Umbilical cord (tissue), 2 donors: ENCODE results near the gene RAPGEF5. TPM values are rescaled to one million over a fixed set of nuclear protein-coding genes. Genes with fewer than 3 reads are reported as not detected.

Experiments used
- DNase-seq: peaks from one replicate; pipeline ENCODE4 v3.0.0-alpha.2; 2015; ENCODE audit warnings: low spot score
- total RNA-seq: library from RNA; depleted of rRNA; stranded (reverse); fragments of >200 nt; gene quantifications from one replicate; pipeline ENCODE4 v1.2.3, GENCODE V29; 2014; ENCODE audit warnings: low replicate concordance; ENCODE audit not compliant: insufficient read depth

The RAPGEF5 gene, protein sequence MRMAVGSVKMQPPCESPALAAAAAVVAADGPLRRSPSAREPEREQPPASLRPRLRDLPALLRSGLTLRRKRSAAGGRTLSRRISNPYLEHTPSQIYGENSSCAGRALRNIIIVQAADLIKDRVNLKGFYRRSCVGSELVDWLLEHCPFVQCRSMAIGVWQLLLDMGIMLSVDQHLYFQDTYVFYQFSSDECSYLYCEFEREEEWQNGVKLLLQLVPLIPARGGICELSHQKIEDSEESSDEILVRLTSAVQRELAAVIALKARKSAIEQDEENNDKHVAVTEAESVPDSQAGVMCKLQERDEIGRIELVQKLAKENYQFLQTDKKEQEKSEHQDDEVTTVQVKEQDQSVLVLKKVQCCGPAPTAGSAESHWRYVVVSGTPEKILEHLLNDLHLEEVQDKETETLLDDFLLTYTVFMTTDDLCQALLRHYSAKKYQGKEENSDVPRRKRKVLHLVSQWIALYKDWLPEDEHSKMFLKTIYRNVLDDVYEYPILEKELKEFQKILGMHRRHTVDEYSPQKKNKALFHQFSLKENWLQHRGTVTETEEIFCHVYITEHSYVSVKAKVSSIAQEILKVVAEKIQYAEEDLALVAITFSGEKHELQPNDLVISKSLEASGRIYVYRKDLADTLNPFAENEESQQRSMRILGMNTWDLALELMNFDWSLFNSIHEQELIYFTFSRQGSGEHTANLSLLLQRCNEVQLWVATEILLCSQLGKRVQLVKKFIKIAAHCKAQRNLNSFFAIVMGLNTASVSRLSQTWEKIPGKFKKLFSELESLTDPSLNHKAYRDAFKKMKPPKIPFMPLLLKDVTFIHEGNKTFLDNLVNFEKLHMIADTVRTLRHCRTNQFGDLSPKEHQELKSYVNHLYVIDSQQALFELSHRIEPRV
- total RNA-seq = 131 TPM

DNA sequence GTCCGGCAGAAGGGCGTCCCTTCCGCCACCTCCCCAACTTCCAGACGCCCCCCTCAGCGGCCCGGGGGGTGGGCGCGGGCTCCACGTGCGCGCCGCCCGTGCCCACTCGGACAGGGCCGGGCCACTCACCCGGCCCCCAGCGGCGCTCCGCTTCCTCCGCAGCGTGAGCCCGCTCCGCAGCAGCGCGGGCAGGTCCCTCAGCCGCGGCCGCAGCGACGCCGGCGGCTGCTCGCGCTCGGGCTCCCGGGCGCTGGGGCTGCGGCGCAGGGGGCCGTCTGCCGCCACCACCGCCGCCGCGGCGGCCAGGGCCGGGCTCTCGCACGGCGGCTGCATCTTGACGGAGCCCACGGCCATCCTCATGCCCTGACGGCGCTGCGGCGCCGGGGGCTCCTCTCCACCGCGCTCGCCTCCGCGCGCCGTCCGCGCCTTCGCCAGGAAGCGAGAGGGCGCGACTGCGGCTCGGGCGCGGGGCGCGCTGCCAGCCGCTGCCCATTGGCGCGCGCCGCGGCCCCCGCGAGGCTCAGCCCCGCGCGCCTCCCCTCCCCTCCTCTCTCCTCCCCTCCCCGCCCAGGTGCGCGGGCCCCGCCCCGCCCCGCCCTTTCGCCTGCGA, at the start of gene RAPGEF5:
TSS of gene RAPGEF5 (minus strand) at position 454 of the 610 bp plus-strand sequence. CDS start at position 360, 94 bp downstream.
- peak; percentile 22 for DNase-seq

DNA sequence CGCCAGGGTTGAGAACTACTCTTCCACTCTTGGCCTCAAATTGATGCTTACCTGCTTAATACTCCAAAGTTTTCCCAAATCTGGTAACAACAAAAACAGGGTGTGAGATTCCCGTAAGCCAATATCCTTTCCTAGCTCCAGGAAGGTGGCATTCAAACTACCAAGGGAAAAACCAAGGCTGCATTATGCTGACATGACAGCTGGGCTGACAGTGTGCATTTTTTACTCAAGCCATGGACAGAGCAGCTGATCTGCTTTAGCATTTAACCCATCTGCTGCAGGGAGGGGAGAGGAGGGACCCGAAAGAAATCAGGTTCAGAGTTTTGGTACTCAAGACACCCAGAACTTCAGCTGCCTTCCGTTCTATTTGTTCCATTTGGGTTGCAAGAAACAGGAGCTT, 49.8 kb upstream of the RAPGEF5 start:
- no peak for DNase-seq

DNA sequence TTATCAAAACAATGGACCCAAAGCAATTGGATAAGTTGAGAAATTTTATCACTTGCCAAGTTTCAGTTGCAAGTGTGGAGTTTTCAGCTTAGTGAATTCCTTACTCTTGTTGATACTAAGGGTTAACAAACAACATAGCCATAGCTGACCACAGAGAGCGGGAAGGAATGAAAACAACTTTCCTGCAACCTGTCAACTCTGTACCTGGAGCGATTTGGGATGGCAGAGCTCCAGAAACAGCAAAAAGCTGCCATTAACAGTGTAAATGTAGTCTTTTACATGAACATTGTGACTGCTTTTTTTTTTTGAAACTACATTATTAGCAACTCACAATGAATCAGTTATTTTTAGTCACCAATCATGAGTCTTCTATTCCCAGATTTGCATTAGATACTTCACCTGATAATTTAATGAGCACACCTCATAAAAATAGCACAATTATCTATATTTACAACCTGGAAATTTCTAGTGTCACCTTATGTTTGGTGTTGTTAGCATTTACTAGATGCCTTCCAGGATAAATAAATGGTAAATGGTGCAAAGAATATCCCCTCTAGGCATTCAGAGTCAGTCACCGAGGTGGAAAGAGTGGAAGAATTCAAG, 47.6 kb upstream of the RAPGEF5 start:
- DNase-seq = no peak

DNA sequence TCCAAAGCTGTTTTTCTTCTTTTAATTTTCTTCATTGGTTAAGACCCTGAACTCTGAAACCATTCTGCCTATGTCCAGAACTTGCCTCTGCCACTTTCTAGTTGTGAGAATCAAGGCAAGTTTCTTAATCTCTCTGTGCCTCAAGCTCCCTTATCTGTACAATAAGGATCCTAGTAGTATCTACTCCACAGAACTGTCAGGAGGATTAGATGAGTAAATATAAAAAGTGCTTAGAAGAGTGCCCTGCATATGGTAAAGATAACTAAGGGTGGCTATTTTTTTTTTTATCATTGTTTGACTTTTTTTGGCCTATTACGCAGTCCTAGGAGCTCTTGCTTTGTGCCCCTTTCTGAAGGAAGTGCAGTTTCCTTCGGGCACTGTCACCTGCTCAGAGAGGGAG, 46.4 kb upstream of the RAPGEF5 start:
- no peak for DNase-seq

DNA sequence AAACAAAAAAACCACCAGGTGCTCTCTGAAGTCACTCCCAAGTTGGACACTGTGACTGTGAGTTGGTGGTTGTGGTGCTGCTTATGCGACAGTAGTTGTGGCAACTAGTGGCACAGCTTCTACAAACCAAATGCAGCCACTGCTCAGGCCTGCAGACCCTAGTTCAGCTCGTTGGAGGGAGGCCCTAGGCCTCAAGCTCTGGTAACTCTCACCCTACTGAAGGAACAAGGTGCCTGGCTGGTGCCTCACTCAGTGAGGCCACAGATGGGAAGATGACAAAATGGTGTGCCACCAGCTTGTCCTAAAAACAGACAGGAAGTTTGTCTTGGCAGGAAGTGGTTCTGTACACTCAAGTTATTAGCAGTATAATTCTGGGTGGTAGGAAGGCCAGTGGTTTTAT, 45.3 kb upstream of the RAPGEF5 start:
- no peak for DNase-seq

DNA sequence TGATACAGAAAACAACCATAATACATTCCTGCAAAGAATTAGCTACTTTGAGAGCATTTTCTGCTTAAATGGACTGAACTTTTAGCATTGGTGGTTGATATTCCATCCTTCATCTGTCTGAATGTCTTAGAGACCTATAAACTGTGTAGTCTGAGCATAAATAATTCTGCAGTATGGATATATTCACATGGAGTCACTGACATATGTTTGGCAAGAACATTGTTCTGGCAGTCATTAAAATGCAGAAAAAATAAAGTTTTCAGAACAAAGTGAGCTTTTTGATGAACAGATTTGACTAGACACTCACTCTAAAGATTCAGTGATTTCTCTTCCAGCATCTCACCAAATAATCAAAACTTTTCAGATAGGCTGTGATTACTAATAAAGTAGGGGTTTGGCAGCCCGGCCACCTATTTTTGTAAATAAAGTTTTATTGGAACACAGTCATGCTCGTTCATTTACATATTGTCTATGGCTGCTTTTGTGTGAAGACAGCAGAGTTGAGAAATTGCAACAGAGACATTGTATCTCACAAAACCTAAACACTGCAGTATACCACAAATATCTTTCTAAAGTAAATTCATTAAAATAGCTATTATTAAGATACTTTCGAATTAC, 44.1 kb upstream of the RAPGEF5 start:
- no peak for DNase-seq

DNA sequence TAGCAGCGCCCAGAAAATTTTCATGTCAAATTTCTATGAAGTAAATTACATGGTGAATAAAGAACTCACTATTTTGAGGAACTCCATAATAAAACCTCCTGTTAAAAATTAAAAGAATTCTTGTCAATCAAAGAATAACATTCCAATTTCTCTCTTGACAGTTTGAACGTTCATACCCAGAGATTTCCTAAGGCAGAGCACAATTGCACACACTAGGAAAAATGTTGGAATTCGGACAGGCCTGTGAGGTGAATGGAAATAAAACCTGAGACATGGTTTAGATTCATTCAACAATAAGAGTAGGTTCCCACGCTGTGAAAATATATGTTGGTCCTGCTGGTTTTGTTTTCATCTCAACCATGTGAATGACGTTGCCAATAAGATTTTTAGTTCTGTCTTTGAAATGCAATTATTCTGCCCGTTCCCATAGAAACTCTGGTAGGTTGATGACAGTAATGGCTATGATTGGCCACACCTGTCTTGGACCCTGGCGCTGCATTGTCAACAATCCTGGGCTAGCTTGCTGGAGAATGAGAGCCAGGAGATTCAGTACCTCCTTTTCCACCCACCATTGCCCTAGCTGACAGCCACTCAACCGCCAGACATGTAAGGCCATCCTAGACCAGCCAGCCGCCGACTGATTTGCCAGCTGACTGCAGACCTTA, 43.3 kb upstream of the RAPGEF5 start:
- DNase-seq = no peak

DNA sequence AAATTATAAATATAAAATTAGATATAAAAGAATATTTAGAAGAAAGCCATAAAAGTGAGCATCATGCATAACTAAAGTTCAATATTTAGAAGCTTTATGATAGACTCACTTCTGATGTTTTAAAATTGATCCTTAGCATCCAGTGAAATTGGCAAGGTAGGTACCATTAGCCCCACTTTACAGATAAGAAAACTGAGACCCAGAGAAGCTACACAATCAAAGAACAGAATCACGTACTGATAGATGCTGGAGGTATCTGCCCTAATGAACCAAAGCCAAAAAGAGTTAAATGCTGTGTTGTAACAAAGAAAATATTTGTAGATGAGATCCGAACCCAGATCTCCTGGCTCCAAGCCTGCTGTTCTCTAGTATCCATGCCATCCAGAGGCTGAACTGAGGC, 42.6 kb upstream of the RAPGEF5 start:
- DNase-seq = no peak

DNA sequence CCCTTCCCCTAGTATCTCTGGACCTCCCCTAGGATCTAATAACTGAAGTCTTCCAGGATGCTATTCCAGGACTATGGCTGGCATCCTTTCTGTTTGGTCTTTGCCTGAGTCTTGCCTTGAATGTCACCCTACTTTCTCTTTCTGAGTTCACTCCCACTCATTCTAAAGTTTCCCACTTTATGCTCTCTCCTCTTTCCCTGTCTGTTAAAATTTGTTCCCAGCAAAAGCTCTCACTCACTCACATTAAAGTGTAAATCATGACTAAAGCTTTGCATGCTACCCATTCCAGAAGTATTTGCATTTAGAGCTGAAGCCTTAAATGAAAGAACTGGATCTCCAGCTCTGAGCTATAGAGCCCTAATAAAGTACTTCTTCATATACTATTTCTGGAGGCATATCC, 42.1 kb upstream of the RAPGEF5 start:
- DNase-seq = no peak

DNA sequence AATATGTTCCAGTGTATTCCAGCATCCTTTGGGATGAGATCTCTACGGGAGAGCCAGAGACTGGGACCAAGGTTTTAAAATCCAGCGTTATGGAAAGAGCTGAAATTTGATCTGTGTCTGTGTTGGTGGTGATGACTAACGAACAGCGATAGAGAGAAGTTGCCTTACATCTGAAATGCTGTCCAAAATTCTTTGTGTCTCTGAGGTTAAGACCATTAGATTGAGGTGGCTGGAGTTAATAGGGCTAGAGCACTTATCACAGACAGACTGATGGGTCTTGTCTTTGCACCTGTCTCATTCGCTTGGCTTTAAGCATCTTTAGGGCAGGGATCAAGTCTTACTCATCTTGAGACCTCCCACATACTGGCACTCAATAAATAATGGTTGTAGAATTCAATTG, 41.0 kb upstream of the RAPGEF5 start:
- DNase-seq = no peak

DNA sequence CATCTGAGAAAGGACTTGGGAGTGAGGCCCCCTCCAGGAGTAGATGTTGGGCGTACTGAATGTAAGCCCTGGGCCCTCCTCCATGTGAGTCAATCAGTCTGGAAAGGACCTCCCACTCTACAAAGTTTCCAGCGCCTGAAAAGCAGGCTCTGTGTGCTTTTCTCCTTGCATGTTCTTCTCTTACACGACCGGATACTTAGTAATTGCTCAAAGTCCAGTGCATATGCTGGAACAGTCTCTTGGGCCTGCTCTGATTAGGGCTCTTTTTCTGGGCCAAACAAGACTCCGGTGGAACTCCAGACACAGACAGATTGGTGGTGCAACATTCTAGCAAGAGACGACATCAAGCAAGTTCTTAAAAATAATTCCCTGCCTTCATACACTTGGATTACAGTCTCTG, 38.3 kb upstream of the RAPGEF5 start:
- no peak for DNase-seq

DNA sequence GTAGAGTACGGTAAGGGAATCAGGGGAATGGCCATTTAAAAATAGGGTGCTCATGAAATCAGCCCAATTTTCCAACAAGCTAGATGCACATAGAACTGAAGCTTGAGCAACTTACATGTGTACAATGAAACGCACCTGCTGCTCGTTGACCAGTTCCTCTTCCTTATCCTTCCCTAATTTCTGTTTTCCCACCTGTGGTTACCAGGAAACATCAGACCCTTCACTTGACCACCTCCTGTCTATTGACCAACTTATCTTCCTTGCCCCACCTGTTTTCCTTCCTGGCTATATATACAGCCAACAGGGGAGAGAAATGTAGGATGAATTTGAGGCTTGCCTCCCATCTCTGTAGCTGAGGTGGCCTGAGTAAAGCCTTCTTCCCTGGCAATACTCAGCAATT, 37.8 kb upstream of the RAPGEF5 start:
- no peak for DNase-seq

DNA sequence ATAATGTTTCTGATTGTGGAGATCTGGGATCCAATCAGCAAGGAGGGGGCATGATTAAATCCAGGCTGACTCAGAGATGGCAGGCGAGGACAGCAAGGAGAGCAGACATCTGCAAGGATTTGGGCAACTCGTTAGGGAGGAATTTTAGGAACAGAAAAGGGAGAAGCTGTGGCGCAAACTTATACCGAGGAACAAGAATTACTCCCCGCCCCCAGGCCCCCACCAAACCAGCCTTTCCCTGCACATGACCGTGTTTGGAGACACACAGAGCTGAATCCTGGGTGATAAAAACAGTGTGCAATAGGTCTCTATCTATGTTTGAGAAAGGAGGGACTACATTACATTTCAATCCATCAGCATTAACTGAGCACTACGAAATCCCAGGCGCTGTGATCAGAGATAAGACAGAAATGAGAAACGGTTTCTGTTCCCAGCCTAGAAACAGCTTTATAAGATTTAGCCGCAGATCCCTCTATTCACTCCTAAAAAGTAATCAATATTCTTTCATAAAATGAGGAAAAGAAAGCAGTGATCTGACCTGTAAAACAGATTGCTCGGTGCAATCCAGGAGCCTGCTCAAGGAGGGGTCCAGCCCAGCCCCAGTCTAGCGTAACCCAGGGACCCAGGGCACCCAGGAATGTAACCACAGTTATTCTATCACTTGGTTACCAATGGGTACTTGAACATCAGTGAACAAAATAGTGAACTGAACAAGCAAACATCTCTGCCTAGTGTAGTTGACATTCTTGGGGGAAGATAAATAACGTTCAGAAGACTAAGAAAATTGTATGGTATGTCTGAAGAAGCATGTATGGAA, 37.2 kb upstream of the RAPGEF5 start:
- peak; percentile 72 for DNase-seq

DNA sequence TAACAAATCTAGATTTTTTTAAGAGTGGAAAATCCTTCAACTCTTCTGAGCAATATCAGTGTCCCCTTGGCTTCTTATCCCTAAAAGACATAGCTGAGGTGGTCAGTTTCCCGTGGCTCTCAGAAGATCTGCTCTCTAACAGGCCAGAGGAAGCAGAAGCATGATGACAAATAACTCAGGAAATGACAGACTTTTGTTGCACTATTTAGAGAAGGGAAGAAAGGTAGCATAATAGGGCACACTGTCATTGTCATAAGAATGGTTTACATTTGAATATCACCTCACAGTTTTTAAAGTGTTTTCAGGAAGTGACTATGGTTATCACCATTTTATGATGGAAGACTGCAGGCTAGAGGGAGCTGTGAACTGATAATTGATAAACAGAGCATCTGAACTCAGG, 33.6 kb upstream of the RAPGEF5 start:
- DNase-seq = no peak

DNA sequence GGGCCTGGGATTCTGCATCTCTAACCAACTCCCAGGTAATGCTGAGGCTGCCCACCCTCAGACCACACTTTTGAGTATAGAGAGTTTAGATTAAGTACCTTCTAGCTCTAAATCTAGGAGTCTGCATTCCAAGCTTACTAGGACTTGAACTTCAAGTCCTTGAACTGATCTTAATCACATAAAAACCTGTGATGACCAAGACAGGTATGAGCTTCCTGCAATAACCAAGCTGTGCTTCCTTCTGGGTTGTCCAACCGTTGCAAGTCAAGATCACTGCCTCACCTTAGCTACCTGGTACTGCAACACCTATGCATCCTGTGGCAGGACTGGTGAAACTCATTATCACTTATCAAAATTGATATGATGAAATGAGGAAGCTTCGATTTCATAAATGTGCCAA, 32.9 kb upstream of the RAPGEF5 start:
- DNase-seq = no peak

DNA sequence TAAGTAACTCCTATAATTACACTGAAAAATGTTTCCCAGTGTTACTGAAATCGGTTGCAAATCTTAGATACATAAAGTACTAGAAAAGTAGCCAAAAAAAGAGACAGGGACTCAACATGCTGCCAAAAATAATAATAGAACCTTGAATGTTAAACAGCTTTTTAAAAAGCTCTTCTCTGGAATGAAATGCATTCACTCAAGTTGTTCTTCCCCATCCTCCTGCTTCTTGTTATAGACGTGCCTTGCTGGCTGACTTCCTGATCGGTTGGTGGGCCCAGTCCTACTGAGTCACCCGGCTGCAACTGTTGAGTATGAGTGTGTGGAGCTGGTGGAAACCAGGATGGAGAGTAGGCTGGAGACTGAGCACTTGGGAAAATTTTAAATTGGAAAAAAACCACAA, 30.6 kb upstream of the RAPGEF5 start:
- peak; percentile 19 for DNase-seq

DNA sequence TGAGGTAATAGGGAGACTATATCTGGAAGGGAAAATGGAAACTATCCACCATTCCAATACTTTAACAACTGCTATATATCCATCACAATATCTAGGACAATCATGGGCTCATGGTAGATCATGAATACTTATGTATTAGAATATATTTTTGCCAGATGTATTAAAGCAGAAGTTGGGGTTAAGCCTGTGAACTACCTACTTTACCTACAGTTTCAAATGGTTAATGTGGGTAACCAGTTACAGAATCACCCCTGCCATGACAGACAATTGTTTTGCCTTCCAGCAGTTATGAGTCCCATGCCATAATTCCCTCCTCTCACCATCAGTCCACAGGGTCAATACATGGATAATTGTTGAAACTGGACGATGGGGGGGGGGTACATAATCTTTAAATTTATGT, 29.9 kb upstream of the RAPGEF5 start:
- no peak for DNase-seq

DNA sequence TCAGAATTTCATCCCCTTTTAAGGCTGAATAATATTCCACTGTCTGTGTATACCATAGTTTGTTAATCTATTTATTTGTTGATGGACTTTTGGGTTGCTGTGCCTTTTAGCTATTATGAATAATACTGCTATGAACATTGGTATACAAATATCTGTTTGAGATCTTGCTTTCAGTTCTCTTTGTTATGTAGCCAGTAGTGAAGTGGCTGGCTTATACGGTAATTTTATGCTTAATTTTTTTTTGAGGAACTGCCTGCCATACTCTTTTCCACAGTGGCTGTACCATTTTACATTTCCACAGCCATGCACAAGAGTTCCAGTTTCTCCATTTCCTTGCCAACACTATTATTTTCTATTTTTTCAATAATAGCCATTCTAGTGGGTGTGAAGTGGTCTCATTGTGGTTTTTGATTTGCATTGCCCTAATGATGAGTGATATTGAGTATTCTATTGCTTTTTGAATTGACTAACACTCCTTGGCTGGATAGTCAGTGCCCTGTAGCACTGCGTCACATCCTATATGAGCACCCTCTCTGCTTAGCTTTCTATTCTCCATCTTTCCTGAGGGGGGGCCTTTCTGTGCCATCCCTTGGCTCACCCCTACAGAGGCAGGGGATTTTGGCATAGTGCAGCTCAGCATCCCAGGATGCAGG, 29.4 kb upstream of the RAPGEF5 start:
- no peak for DNase-seq

DNA sequence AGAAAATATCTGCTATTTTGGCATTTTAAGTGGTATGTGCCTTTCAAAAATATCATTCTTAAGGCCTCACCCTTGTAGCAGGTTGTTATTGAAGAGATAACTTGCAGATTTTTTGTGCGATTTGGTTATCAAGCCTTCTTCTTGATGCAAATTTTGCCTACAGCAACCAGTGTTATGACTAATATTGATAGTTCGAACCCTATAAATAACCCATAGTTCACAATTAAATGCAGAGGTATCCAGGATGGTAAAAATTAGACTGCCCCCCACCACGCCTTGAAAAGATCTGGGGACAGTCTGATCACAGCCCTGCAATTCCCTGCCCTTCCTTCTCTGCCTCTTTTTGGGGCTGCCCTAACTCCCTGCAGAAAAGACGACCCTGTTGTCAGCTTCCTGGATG, 28.4 kb upstream of the RAPGEF5 start:
- DNase-seq = no peak

DNA sequence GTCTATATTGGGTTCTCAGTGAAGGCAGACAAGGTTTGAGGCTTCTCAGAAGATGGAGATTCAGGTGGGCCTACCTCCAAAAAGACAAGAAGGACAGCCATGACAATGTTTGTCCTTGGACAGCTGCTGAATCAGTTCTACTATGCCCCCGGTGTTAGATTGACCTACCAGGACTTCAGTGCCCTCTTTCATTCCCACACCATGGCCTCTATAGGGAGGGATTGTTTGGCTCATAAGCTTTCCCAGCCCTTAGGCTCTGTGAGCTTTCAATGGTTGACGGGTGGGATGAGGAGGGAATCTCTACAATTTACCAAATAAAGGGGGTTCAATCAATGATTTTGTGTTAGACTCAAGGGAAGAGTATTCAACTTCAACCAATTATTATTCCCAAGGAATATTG, 23.4 kb upstream of the RAPGEF5 start:
- no peak for DNase-seq
